Activated CD4-positive, CD25-positive, alpha-beta regulatory T cell treated with anti-CD3 and anti-CD28 coated beads, Interleukin-2, amount 50 U/mL, for 72 hours (primary cell): Measurements from ENCODE around the gene LRGUK.
"Not testable (repeated sequence)": the region's sequence is repeated elsewhere in the genome, so short reads cannot be mapped to it uniquely, and the experiment has no call there.

Experiments used
- DNase-seq: peaks from one replicate; pipeline ENCODE4 v3.0.0; 2021

LRGUK gene

DNA sequence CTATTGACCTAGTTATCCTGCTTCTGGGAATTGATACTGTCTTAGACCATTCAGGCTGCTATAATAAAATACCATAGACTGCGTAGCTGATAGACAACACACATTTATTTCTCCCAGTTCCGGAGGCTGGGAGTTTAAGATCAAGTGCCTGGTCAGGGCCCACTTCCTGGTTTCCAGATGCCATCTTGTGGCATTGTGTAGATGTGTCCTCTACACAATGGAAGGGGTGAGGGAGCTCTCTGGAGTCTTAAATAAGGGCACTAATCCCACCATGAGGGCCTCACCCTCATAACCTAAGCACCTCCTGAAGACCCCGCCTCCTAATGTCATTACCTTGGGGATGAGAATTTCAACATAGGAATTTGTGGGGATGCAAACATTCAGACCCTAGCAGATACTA, 127.2 kb downstream of the LRGUK start:
- DNase-seq: no peak

GRCh38 chr7:134255814-134256213, 128.7 kb downstream of the LRGUK start:
- no peak for DNase-seq

GRCh38 chr7:134262322-134262721, 135.2 kb downstream of the LRGUK start:
- no peak for DNase-seq

- DNase-seq: no peak
These were observed 149.8 kb downstream of the LRGUK start for GRCh38 chr7:134276951-134277350.

- DNase-seq: no peak
These were observed 151.5 kb downstream of the LRGUK start for GRCh38 chr7:134278502-134279153.

- no peak for DNase-seq
These were observed 152.2 kb downstream of the LRGUK start for GRCh38 chr7:134279336-134279735.

GRCh38 chr7:134279898-134280297, 152.8 kb downstream of the LRGUK start:
- no peak for DNase-seq

DNA sequence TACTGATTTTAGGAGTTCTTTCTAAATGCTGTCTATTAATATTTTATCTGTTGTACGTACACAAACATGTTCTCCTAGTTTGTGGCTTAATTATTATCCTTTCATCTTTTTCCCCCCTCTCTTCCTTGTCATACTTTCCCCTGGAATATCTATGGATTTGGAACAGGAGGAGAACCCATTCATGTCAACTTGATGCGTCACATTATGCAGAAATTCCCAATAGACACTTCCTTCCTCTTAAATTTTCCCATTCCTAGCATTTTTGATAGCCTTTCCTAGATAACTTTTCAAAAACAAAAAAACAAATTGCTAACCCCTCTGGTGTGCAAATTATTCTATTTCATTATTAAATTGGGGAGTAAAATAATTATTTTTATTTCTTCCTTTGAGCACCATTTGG, 153.4 kb downstream of the LRGUK start:
- no peak for DNase-seq

- no peak for DNase-seq
These were observed 156.9 kb downstream of the LRGUK start for GRCh38 chr7:134284011-134284410.

DNA sequence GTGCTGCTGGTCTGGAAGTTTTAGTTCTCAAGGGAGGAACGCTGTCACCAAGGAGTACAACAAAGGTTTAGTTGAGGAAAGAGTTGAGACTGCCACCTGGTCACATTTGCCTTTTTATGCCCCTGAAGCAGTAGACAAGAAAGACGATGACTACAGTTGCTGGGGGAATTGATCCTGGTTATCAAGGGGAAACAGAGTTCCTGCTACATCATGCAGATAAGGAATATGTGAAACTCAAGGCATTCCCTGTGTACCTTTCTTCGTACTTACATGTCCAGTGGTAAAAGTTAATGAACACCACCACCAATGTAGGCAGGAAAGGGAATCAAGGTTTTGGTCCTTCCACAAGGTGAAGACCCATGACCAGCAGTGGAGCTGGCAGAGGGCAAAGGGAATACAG, 157.8 kb downstream of the LRGUK start:
- no peak for DNase-seq

GRCh38 chr7:134287916-134288659, 160.9 kb downstream of the LRGUK start:
- no peak for DNase-seq

GRCh38 chr7:134289423-134289822, 162.3 kb downstream of the LRGUK start:
- no peak for DNase-seq

DNA sequence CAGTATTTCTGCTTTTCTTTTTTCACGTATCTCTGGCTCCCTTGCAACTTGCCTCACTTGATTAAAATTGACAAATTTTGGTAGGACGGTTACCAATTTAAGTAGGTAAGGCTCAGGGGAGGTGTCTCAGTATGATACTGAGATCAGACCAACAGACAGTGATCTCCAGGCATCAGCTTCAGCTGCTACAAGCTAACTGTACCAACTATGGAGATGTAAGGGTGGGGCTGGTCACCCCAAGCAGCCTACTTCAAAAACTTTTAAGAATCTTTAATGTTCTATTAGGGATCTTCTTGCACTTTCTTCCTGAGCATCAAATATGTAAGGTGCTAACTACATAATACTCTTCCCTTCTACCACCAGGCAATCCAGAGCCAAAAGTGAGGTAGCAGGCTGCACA, 162.7 kb downstream of the LRGUK start:
- DNase-seq: no peak

DNA sequence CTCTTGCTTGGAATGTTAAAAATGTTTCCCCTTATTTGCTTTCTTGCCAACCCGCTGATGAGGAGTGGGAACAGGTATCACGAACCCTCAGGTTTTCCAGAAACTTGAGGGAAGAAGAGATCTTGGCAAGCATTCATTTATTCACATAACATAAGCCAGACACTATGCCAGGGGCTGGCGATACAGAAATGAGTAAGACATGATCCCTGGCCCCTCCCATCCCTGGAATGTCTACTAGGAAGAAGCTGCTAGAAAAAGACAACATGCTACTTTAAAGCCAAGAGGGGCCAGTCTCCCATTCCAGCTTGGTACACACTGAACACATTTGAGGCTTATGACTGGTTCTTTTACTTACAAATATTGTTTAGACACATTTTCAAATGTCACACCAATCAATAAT, 163.1 kb downstream of the LRGUK start:
- no peak for DNase-seq

DNA sequence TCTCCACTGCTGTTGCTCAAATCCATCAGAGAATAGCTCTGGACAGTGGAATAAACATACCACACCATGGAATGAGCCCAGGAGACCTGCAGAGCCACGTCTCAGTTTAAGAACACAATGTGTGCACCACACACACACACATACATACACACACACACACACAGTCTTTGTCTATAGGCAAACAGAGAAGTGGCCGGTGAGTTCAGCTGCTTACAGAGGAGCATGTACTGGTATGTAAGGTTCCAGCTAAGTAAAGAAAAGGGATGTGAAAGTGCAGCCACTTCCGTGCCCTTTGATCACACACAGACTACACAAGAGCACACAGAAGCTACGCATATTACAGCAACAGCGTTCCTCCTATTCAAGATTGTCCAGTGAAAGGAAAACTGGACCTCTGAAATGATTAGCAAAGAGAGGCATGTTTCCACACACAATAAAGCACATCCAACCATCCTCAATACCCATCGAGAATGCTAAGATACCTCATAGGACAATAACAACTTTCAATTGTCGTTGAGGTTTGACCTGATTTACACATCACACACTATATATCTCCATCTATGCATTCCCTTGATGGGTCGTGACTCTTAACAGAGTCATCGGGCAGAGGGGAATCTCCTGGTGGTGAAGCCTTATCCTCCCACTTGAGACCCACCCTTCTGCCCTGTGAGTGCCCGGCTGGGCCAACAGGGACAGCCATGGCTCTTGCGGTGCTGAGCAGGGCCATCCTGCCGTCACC, 166.0 kb downstream of the LRGUK start:
- DNase-seq: no peak

DNA sequence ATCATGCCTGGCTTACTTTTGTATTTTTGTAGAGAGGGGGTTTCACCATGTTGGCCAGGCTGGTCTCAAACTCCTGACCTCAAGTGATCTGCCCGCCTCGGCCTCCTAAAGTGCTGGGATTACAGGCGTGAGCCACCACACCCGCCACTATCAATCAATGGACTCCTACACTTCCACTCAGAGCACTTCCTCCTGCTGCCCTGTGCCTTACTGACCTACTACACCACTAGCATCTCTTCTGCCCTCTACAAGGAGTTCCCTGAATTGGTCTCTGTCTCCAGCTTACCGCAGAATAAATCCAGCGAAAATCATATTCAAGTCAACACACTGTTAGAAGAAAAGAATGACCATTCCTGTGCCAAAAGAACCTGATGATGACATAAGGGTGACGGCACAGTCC, 168.8 kb downstream of the LRGUK start:
- DNase-seq: not testable (repeated sequence)

- DNase-seq: no peak
These were observed 170.3 kb downstream of the LRGUK start for GRCh38 chr7:134297489-134297888.

GRCh38 chr7:134298902-134299683, 172.0 kb downstream of the LRGUK start:
- no peak for DNase-seq

- DNase-seq: no peak
These were observed 173.8 kb downstream of the LRGUK start for GRCh38 chr7:134300988-134301387.

GRCh38 chr7:134301592-134301991, 174.5 kb downstream of the LRGUK start:
- DNase-seq: no peak

- DNase-seq: no peak
These were observed 175.0 kb downstream of the LRGUK start for GRCh38 chr7:134302120-134302519.

- no peak for DNase-seq
These were observed 180.2 kb downstream of the LRGUK start for GRCh38 chr7:134307320-134307719.

DNA sequence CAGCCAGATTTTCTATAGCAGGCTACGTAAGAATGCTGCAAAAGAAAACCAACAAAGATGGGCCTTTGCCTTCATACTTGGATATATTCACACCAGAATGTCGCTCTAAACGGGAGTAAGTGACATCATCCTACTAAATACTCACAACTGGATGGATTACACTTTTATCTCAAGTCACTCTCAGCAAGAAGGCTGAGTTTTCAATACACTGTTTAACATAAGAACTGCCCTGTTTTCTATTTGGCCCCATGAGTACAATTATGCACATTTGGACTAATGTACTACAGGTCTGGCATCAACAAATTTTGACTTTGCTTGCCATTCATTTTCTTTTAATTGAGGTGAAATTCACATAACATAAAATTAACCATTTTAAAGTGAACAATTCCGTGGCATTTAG, 181.4 kb downstream of the LRGUK start:
- DNase-seq: no peak
